ENCODE results near the gene SRPRB.
"Not testable (repeated sequence)": the region's sequence is repeated elsewhere in the genome, so short reads cannot be mapped to it uniquely, and the experiment has no call there.

Gene SRPRB

DNA sequence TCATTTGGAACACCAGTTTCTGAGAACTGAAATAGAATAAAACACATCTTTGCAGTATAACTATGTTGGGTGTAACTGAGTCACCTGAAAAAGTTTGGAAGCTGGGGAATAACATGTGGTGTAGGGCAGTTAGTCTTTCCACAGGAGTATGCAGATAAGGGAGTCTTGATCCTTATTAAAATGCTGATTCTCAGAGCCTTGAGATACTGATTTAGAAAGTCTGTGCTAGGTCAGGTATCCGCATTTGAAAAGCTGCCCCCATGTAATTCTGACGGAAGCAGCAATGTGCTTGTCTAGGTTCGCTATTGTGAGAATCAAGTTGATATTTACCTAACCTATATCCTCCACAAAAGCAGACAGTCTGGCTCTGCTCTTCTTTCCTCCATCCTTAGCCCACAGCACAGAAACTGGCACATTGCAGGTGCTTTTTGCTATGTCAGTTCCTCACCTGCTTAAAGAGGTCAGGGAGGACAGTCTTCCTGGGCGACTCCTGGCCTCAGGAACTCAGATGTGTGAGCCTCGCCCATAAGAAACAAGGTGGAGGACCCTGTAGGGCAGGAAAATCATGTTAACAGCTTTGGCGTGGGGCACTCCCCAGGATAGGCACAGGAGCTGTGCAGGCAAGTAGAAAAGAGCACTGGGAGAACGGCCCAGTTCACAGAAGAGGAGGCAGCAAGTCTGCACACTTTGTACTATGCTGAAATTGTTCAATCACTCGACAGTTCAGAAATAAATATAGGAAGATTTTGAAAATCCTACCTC lies 27.6 kb upstream of the SRPRB start:
- DNase-seq (ENCODE audit: low read depth in 2 of 2) = no peak

DNA sequence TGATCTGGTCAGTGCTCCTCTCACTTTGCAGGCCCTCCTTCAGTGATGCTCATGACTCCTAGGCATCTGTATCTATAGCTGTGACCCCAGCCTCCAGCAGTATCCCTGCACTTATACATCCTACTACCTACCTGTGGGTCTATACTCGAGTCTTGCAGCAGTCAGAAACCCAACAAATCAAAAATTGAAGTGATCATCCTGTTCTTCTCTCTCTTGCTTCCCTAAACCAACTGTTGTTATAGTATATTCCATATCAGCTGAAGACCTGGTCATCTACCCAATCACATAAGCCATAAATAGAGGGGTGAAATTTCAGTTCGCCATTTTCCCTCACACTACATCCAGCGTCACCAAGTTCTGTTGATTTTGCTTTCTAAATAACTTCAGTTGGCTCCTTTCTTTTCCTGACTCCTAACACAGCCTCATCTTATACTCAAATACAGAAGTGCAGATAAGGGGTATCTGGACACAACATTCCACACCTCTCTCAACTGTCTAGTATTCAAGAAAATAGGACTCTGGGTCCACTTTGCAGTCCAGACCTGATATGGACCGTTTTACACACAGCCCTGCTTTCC lies 25.9 kb upstream of the SRPRB start:
- DNase-seq (ENCODE audit: low read depth in 2 of 2) = no peak

- not testable (repeated sequence) for DNase-seq (ENCODE audit: low read depth in 2 of 2)
Observed at GRCh38 chr3:133780756-133781155, 24.9 kb upstream of the SRPRB start.

DNA sequence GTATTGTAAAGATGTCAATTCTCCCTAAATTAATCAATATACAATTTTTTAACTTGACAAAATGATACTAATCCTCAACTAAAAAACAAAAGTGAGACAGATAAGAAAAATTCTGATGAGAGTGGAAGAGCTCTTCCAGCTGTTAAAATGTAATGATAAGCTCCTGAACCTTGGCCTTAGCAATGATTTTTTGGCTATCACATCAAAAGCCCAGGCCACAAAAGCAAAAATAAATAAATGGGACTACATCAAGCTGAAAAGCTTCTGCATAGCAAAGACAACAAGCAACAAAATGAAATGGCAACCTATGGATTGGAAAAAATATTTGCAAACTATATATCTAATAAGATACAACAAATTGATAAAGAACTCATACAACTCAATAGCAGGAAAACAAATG lies 24.0 kb upstream of the SRPRB start:
- no peak for DNase-seq (ENCODE audit: low read depth in 2 of 2)

DNA sequence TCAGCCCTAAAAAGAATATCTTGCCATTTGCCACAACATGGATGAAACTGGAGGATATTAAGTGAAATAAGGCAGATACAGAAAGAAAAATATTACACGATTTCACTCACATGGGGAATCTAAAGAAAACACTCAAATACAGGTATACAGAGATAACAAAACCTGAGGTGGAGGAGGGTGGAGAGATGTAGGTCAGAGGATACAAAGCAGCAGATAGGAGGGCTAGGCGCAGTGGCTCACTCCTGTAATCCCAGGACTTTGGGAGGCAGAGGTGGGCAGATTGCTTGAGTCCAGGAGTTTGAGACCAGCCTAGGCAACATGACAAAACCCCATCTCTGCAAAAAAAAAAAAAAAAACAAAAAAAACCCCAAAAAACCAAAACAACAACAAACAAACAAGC lies 23.2 kb upstream of the SRPRB start:
- no peak for DNase-seq (ENCODE audit: low read depth in 2 of 2)

DNA sequence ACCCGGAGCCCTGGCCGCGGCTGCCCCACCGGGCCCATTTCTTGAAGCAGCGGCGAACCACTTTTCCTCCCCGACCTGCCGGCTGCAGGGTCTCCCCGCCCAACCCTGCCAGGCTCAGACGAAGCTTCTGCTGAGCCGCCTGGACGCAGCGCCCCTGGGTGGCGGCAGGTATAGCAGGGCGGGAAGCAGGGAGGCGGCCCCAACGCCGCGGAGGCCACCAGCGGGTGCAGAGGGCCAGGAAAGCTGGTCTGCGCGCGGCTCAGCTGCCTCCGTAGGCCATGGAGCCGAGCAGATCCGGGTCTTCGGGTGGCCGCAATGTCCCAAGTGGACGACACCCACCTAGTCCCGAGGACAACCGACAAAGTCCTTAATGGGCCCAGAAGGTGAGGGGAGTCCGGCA lies 21.9 kb upstream of the SRPRB start:
- DNase-seq (ENCODE audit: low read depth in 2 of 2) = no peak

DNA sequence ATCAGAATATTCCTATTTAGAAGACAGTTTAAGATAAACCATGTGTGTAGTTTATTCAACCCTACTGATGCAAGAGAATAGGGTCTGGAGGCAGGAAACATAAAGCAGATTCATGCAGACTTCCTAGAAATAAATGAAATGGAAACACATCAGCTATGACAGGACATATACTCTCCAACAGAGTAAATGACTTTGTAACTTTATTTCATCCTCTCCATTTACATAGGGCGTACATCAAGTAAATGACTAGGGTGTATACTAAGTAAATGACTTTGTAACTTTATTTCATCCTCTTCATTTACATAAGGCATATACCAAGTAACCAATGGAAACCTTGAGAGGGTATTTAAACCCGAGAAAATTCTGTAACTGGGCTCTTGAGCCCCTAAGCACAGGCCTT lies 17.6 kb upstream of the SRPRB start:
- DNase-seq (ENCODE audit: low read depth in 2 of 2) = no peak

DNA sequence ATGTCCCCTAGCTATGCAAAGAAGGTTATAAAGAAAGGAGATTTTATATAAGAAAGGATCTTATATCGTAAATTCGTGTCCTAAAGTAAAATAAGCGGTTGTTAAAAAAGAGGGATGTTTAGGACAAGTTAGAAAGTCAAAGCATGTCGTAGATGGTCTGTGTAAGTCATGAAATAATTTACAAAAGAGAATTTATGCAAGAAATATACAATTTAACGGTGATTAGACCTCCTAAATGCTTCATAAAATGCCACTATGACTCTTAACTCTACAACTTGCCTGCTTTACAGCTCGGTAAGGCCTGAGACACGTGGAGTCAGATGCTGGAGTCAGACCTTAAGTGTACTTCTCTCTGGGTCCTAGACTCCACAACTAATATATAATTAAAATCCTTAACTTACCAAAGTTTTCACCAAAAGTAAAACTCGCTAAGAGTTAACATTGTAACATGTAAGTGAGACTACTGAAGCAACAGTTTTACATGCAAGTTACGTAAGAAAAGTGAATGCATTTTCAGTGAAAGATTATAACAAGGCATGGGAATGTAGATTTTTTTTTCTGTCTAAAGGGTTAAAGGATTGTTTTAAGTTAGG lies 13.3 kb upstream of the SRPRB start:
- DNase-seq (ENCODE audit: low read depth in 2 of 2) = no peak

- no peak for DNase-seq (ENCODE audit: low read depth in 2 of 2)
Observed at GRCh38 chr3:133797396-133798105, 8.1 kb upstream of the SRPRB start.

DNA sequence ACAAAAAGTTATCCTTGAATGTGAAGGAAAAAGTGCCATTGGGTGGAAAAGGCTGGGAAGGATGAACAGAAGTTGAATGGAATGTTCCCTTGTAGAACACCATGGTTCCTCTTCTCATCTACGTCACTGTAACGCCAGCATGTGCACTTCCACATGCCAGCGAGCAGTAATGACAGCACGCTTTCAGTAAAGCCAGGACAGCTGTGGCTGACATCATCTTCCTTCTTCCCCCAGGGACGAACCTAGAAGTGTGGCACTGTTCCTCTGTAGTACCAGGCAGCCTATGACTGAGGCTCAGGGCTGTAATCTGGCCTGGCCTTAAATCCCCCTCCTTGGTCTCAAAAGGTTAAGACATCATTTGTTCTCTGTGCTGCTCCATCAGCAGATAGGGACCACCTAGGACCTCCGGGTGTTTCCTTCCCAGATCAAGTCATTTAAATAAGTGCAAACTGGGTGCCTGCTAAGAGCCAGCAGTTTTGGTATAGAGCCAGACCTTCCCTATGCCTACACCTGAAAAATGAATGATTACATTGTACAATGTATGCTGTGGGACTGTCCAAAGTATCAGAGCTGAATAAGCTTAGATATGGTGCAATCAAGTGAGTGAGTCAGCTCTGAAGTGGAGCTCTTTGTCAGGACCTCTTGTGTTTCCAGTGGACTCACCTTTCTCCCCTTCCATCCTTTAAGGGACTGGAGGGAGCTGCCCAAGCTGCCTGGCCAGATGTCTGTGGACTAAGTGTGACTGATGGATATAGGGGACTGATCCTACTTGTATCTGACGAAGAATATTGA lies 5.6 kb upstream of the SRPRB start:
- no peak for DNase-seq (ENCODE audit: low read depth in 2 of 2)

GRCh38 chr3:133803469-133803868 lies 2.1 kb upstream of the SRPRB start:
- DNase-seq (ENCODE audit: low read depth in 2 of 2) = no peak

- DNase-seq (ENCODE audit: low read depth in 2 of 2) = no peak
Observed at GRCh38 chr3:133804896-133805295, 719 bp upstream of the SRPRB start.

GRCh38 chr3:133805384-133805701 lies 272 bp upstream of the SRPRB start:
- DNase-seq (ENCODE audit: low read depth in 2 of 2) = no peak

GRCh38 chr3:133812872-133813271 lies 7.3 kb downstream of the SRPRB start:
- no peak for DNase-seq (ENCODE audit: low read depth in 2 of 2)

GRCh38 chr3:133815386-133815785 lies 9.8 kb downstream of the SRPRB start:
- no peak for DNase-seq (ENCODE audit: low read depth in 2 of 2)

DNA sequence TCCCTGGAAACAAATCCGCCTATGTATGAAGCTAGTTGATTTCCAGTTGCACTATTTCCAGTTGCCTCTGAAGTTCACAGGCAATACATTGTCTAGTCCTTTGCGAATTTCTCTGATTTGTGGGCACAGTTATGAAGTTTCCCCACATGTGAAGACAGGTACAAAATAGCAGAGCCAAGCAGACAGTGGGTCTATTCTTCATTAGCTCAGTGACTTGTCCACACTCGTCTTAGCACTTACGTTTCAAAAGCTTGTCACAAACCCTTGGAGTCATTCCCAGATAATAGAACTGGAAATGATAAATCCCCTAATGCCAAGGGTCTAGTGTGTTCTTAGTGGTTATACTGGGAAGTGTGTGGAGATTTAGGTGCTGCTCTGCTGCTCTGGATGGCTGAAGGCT lies 14.5 kb downstream of the SRPRB start:
- no peak for DNase-seq (ENCODE audit: low read depth in 2 of 2)

- DNase-seq (ENCODE audit: low read depth in 2 of 2) = no peak
Observed at GRCh38 chr3:133820889-133821675, 15.5 kb downstream of the SRPRB start.

GRCh38 chr3:133821767-133822638 lies 16.4 kb downstream of the SRPRB start:
- no peak for DNase-seq (ENCODE audit: low read depth in 2 of 2)

DNA sequence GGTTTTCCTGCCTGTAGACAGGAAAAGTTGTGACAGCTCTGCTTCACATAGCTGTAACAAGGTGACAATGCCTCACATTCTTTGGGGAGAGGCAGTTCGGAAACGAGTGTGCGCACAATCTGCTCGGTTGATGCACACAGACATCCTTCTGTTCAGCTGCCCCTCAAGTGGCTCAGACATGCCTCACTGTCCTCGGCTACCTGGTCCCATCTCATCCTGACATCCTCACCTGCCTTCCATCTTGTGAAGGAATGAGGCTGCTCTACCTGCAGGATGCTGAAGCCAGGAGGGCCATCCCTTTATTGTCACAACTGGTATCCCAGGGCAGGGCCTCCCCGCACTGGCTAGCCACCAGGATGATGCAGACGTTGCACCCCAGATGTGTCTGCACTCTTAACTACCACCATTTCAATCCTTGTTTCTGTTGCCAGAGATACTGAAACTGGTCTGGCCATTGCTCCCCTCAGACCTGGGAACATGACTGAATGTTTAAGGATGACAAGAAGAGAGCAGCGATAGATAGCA lies 19.4 kb downstream of the SRPRB start:
- no peak for DNase-seq (ENCODE audit: low read depth in 2 of 2)

Measured in stimulated activated CD4-positive, alpha-beta T cell treated with anti-CD3 and anti-CD28 coated beads, Interleukin-1b, Interleukin-23, amount 100 ng/mL, for 1 hour (primary cell).